ENCODE results near the gene SUGP2.

DNA sequence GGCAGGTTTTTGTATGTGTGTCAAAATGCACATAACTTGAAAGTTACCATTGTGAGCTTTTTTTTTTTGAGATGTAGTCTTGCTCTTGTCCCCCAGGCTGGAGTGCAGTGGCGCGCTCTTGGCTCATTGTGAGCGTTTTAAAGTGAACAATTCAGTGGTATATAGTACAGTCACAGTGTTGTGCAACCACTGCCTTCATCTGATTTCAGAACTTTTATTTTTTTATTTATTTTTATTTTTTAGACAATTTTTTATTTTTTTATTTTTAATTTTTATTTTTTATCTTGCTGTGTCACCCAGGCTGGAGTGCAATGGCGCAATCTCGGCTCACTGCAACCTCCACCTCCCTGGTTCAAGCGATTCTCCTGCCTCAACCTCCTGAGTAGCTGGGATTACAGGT, 45.5 kb upstream of the SUGP2 start:
- TF ChIP-seq BHLHE40 (IDR thresholded peaks at IDR 0.05; ENCODE audit: borderline replicate concordance) (no peak), L3MBTL2 (conservative IDR thresholded peaks at IDR 0.05) (no peak), SP1 (IDR thresholded peaks at IDR 0.05) (no peak), SUZ12 (IDR thresholded peaks at IDR 0.05) (no peak), ELF4 (IDR thresholded peaks at IDR 0.05) (no peak), CTBP1 (IDR thresholded peaks at IDR 0.05; ENCODE audit: borderline replicate concordance) (no peak), ARNT (IDR thresholded peaks at IDR 0.05) (no peak), FOXA1 (IDR thresholded peaks at IDR 0.05) (no peak), ZNF384 (IDR thresholded peaks at IDR 0.05) (no peak), FOXK2 (IDR thresholded peaks at IDR 0.05) (no peak), NFRKB (IDR thresholded peaks at IDR 0.05) (no peak), FOXM1 (IDR thresholded peaks at IDR 0.05; ENCODE audit: borderline replicate concordance) (no peak), TARDBP (IDR thresholded peaks at IDR 0.05) (no peak), HDGF (IDR thresholded peaks at IDR 0.05; ENCODE audit: borderline replicate concordance) (no peak)
